Muscle of back (tissue), 11 donors: Measurements from ENCODE around the gene ADCY3. TPM values are rescaled to one million over a fixed set of nuclear protein-coding genes. Genes with fewer than 3 reads are reported as not detected.

Experiments
- DNase-seq, 3 donors: peaks; one replicate each; pipeline versions ENCODE4 v3.0.0 to v3.0.0-alpha.2; 2013
- polyA plus RNA-seq, 10 donors: library from polyadenylated mRNA; unstranded; fragments of 120-200 nt; gene quantifications; one replicate each; pipeline ENCODE4 v1.2.1, GENCODE V29; 2013; ENCODE audit not compliant: insufficient read length in 10 of 10

Gene ADCY3
- polyA plus RNA-seq, 10 donors, result 19.3 to 37.0 (median 23.5) TPM

GRCh38 chr2:24926220-24926601 is 6.2 kb upstream of the ADCY3 start:
- no peak for DNase-seq

GRCh38 chr2:24925815-24926214 is 5.8 kb upstream of the ADCY3 start:
- no peak for DNase-seq

GRCh38 chr2:24924732-24925131 is 4.7 kb upstream of the ADCY3 start:
- no peak for DNase-seq

- DNase-seq, result no peak
Measured at GRCh38 chr2:24924266-24924665, 4.2 kb upstream of the ADCY3 start.

GRCh38 chr2:24923106-24923505 is 3.1 kb upstream of the ADCY3 start:
- no peak for DNase-seq

GRCh38 chr2:24922556-24922955 is 2.5 kb upstream of the ADCY3 start:
- no peak for DNase-seq

GRCh38 chr2:24920809-24921441 is 888 bp upstream of the ADCY3 start:
- DNase-seq, result no peak

- peak in 1 of 3 donors; percentile 62 for DNase-seq
Measured at GRCh38 chr2:24919506-24920097, 435 bp downstream of the ADCY3 start.

- peak in 1 of 3 donors; percentile 48 for DNase-seq
Measured at GRCh38 chr2:24919037-24919505, 966 bp downstream of the ADCY3 start.

GRCh38 chr2:24918326-24919036 is 1.6 kb downstream of the ADCY3 start:
- DNase-seq, result no peak

GRCh38 chr2:24917731-24918325 is 2.2 kb downstream of the ADCY3 start:
- no peak for DNase-seq

- no peak for DNase-seq
Measured at GRCh38 chr2:24917086-24917485, 3.0 kb downstream of the ADCY3 start.

- no peak for DNase-seq
Measured at GRCh38 chr2:24915796-24916195, 4.2 kb downstream of the ADCY3 start.

GRCh38 chr2:24915175-24915574 is 4.9 kb downstream of the ADCY3 start:
- no peak for DNase-seq

- no peak for DNase-seq
Measured at GRCh38 chr2:24914713-24915112, 5.3 kb downstream of the ADCY3 start.

- DNase-seq, result no peak
Measured at GRCh38 chr2:24913911-24914310, 6.1 kb downstream of the ADCY3 start.

- no peak for DNase-seq
Measured at GRCh38 chr2:24912986-24913385, 7.1 kb downstream of the ADCY3 start.

- no peak for DNase-seq
Measured at GRCh38 chr2:24912523-24912922, 7.5 kb downstream of the ADCY3 start.

- DNase-seq, result no peak
Measured at GRCh38 chr2:24910245-24910644, 9.8 kb downstream of the ADCY3 start.

- DNase-seq, result peak in 1 of 3 donors; percentile 74
Measured at GRCh38 chr2:24909555-24910177, 10.4 kb downstream of the ADCY3 start.

- DNase-seq, result no peak
Measured at GRCh38 chr2:24908461-24908901, 11.6 kb downstream of the ADCY3 start.

- DNase-seq, result no peak
Measured at GRCh38 chr2:24907116-24907515, 12.9 kb downstream of the ADCY3 start.
